Body of pancreas (tissue), 4 donors: ENCODE data around the gene POU2AF2.

Experiments used
- CTCF ChIP-seq, 7 experiments: fragments of 450-650 bp in 4 of 7; fragments of 200-600 bp in 3 of 7; sonication (generic) in 3 of 7; IDR thresholded peaks; one replicate each; pipeline ENCODE4 v1.5.1; 2016 to 2019; ENCODE audit warnings: antibody characterized with exemption in 7 of 7
- POLR2A ChIP-seq, 3 donors: fragments of 450-650 bp; IDR thresholded peaks; one replicate each; pipeline ENCODE4 v1.6.1; 2016; ENCODE audit warnings: antibody characterized with exemption in 3 of 3, mild to moderate bottlenecking in 2 of 3

GRCh38 chr11:111264646-111265045 lies 19.1 kb downstream of the POU2AF2 start:
- TF ChIP-seq CTCF (IDR thresholded peaks at IDR 0.05) (no peak), POLR2A (IDR thresholded peaks at IDR 0.05) (no peak)
